ENCODE measurements around the gene SMC4. TPM values are rescaled to one million over a fixed set of nuclear protein-coding genes. Genes with fewer than 3 reads are reported as not detected.
A peak's percentile ranks its signal among the peaks of the same experiment; 100 is the strongest.

SMC4 gene
- total RNA-seq, 1 donor from 2014 or later: 75.4 TPM

DNA sequence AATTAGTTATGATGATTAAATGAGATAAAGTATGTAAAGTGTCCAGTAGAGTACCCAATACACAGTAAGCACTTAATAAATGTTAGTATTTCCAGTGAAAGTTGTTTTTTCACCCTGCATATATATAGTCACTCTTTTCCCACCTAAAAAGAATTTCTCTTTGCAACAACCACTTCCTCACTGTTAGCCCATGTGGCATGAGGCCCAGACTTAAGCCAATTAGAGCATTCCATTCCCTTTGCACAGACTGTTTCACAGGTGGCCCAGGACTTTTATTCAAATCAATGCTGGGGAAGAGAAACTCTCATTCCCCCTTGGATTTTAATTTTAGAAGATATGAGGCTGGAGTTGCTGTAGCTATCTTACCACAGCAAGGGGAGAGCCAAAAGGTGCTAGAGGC lies 4.2 kb upstream of the SMC4 start:
- no peak for ATAC-seq

DNA sequence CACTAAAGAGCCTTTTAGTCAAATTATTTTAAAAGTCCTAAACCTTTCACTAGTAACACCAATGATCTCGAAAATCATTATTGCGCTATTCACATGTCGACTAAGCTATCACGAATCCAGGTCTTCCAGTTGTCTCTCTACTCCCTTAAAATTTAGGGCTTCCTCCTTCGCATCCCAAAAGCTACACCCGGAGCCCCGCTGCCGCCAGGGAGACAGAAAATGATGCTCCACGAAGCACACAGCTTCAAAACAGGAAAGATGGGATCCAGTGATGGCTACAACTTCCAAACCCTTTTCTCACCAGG lies 678 bp upstream of the SMC4 start:
- no peak for ATAC-seq

DNA sequence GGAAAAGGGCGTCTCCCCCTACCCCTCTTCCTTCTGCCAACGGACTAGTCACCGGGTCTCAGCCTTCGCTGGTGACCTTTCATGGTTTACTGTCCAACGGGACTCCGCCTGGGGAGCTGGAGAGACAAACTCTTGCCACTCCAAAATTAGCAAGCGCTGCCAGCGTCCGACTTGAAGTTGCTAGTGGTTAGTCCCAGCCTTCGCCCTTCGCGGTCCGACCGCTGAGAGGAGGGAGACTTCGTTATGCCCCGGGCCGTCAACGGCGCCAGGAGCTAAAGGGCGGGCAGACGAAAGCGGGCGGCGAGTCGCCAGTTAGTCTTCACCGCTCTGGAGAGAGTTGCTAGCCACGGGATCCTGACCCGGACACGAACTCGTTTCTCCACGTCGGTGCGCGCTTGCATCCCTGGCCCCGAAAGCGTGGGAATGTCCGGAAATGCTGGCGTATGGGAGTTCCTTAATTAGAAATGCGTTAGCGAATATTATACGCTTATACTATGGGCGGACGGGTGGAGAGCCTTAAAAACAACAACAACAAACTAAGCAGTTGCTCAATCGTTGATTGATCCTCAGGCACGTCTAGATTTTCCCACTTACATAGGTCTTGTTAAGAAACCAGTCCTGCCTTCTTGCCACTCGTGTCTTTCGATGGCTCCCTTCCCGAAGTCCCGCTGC lies 716 bp downstream of the SMC4 start:
- peak; percentile 35 for ATAC-seq

DNA sequence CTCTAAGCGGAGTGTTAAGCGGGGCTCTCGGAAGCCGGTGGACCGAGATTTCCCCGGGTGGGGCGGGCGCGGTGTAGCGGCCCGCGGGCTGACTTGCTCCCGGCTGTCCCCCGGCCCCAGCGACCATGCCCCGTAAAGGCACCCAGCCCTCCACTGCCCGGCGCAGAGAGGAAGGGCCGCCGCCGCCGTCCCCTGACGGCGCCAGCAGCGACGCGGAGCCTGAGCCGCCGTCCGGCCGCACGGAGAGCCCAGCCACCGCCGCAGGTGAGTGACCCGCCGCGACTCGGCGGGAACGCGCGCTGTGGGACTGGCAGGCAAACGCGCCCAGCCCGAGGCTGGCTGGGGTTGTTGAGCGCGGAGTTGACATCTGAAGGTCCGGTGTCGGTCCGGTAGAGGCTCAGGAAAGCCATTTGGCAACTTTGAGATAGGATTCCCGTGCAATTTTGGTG lies 1.3 kb downstream of the SMC4 start:
- peak; percentile 5 for ATAC-seq

DNA sequence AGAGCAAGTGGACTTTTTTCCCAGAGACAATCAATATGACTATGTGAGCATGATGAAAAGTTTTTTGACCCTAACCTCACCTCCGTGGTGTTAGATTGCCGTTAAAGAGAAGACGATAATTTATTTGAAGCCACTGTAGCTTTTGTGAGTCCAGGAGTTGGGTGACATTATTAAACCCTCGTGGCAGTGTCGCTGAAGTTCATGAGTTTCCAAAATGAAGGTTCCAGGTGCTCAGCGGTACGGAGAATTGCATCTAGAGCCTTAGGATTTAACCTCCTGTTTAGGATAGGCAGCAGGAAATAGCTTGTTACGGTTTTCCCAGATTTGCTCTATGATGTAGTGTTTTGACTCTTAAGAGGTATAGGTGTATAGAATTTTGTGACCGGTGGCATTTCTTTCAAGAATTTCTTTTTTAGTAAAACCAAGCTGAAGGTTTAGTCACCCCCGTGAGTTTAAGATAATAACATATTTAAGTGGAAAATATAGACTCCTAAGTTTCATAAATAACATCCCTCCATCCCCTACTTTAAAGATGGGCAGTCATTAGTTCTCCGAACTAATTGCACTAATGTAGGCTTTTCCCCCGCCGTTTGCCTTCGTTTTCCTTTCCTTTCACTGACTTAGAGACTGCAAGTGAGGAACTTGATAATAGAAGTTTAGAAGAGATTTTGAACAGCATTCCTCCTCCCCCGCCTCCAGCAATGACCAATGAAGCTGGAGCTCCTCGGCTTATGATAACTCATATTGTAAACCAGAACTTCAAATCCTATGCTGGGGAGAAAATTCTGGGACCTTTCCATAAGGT lies 2.0 kb downstream of the SMC4 start:
- no peak for ATAC-seq

DNA sequence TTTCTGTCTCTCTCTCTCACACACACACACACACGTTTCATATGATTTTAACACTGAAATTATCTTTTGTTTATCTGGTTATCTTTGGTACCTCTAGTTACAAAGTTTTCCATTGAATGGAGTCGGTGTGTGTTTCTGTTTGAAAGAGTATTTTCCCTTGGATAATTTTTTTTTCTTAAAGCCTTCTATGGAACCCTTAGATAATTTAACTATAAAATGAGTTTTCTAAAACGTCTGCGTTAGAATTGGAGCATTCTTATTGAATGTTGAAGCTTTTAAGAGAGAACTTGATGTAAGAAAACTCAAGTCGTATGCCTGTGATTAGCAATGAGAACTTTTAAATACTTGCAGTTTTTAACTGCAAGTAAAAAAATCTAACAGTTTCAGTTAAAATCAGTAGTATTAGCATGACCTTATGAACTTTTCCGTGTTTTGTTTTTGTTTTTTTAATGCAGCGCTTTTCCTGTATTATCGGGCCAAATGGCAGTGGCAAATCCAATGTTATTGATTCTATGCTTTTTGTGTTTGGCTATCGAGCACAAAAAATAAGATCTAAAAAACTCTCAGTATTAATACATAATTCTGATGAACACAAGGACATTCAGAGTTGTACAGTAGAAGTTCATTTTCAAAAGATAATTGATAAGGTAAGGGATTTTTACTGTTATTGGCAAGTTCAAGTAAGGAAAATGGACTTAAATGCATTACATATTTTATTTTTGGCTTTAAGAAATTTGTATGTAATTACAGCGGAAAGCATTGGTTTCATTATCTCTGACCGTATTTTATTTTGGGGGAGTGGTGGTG lies 3.0 kb downstream of the SMC4 start:
- ATAC-seq: no peak

DNA sequence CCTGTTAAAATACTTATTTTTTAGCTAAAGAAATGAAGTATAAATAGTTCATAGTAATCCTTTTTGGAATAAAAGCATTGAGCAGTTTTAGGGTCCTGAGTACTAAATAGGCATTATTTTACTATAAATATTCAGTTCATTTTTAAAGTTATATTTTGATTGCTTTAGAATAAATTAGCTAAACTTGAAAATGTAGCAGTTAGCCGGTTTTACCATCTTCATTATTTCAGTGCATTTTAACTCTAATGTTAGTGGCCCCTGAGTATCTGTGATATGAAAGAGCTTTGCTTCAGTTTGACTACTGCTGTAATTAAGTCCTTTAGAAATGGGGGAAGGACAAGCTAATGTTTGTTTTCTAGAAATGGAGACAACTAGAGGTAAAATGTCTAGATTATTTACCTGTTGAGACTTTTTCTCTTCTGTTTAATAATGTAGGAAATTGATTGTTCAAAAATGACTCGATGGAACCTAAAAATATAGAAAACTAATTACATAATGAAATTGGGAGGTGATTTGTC lies 3.6 kb downstream of the SMC4 start:
- ATAC-seq: no peak

DNA sequence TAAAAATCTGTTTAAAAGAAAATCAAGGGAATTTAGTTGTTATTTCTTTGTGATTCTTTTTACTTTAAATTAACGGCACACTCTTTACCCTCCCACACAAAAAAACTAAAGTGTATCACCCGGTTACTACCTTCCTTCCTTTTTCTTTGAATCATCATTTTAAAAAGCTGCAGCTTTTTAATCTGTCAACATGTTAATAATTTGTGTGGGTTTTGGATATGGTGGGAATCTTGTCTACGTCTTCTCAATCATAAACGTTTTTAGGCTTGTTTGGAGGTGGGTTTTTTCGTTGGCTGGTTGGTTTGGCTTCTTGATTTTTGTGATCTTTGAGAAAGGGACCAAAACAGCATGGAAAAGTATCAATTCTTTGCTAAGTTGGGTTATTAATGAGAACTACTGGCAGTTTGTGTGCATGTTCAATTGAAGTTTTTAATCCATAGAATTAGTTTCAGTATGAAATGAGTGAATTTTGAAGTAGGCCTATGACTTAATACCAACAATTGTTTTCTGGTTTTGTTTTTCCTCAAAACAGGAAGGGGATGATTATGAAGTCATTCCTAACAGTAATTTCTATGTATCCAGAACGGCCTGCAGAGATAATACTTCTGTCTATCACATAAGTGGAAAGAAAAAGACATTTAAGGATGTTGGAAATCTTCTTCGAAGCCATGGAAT lies 4.5 kb downstream of the SMC4 start:
- ATAC-seq: no peak

DNA sequence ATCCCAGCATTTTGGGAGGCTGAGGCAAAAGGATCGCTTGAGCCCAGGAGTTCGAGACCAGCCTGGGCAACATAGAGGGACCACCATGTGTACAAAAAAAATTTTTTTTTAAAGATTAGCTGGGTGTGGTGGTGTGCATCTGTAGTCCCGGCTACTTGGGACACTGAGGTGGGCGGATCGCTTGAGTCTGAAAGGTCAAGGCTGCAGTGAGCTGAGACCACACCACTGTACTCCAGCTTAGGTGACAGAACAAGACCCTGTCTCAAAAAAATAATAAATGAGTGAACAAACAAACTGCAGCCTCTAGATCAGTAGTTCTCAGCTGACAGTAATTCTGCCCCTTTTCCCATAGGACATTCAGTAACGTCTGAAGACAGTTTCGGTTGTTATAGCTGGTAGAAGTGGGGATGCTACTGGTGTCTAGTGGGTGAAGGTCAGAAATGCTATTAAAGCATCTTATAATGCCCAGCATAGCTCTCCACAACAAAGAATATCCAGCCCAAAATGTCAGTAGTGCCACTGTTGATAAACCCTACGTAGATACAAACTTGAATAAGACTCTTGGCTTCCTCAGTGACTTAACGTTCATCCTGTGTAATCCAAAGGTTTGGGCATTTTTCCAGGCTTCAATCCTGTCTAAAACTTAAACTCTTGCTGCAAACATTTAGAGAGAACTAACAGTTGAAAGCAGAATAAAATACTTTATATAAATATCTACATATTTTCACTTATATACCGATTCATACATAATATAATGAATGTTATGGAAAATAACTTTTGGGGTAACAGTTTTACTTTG lies 10.6 kb downstream of the SMC4 start:
- no peak for ATAC-seq

DNA sequence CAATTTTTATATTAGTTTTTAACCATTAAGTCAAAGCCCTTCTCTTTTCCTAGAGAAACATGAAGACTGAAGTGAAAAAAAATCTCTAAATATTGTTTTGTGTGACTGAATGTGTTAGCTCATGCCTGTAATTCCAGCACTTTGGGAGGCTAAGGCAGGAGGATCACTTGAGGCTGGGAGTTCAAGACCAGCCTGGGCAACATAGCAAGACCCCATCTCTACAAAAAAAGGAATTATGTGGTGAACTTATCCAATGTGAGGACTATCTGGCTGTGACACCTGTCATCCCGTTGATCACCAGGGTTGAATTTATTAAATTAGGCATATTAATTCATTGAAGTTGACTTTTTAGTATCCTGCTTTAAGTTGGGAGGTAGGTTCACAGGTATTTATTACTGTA lies 13.0 kb downstream of the SMC4 start:
- ATAC-seq: no peak

DNA sequence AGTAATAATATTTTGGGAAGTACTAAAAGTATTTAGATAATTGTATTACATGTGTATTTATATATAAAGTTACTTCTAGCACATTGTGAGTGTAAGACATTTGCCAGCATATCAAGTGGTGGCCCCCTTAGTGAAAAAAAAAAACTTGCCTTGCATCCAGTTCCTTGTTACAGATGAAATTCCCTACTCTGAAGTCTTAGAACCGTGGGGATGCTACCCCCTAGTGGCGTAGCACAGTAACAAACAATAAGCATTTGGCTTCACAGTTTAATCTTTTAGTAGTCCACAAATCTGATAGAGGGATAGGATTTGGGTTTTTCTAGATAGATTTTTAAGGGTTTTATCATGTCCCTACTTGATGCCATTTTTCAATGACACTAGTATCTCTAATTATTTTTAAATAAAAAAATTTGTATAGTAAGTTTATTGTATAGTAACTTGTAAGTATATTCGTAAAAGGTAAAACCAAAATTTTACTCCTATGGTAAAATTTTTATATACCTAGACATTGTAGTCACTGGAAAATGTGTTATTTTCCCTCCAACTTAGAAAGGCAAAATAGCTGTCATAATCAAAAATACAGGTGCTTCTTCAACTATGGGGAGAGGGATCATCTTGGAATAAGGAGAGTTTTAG lies 14.3 kb downstream of the SMC4 start:
- ATAC-seq: peak; percentile 78

DNA sequence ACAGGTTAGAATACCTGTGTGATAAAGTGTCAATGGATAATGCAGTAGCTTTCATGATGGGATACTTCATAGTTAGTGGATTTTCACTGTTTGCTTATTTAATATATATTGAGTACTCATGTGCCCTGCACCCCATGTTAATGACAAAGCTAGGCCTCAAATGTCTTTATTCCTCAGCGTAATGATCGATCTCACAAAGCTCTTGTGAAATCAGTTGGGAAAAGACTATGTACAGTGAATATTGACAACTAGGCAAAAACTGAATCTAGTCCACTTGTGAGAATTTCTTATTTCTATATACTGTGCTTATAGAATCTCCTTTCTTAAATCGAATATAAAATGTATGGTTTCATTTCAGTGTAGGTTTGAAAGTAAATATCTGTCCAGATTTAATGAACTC lies 17.9 kb downstream of the SMC4 start:
- no peak for ATAC-seq

DNA sequence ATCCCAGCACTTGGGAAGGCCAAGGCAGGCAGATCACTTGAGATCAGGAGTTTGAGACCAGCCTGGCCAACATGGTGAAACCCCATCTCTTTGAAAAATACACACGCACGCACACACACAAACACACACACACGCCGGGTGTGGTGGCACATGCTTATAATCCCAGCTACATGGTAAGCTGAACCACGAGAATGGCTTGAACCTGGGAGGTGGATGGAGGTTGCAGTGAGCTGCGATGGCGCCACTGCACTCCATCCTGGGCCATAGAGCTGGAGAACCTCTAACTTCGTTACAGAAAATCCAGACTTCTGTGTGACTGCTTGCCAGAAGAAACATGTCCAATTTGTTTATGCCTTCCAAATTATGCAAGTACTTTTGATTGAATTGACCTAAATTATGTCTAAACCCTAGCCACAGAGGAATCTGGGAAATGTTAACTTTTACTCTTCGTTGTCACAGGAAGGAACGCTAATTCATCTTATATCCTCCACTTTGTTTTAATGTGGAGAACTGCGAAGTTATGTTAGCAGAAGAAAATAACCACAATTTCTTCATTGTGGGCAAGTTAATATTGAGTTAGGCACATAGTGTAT lies 28.5 kb downstream of the SMC4 start:
- no peak for ATAC-seq

DNA sequence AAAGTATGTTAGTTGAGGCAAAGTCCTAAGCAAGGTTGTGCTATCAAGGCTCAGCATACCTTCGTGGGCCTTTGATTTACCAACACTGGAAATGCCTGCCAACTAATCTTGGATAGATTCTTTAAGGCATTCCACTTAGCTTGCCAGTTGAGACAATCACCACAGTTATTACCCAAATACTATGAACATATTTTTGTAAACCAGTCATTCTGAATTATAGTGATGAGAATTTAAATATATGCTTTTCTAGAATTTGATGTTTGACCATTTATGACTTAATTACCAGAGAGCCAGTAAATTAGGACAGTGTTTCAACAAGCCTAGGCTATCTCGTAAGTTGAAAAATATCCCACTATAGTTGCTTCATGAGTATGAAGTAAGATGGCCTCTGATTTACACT lies 34.6 kb downstream of the SMC4 start:
- no peak for ATAC-seq

DNA sequence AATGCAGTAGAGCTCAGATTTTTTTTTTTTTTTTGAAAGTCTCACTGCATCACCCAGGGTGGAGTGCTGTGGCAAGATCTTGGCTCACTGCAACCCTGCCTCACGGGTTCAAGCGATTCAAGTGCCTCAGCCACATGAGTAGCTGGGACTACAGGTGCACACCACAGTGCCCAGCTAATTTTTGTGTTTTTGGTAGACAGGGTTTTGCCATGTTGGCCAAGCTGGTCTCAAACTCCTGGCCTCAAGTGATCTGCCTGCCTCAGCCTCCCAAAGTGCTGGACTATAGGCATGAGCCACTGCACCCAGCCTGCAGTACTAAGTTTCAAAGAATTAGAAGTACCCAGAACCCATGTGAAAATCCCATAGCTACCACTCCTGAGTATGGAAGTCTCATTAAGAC lies 35.6 kb downstream of the SMC4 start:
- ATAC-seq: no peak

DNA sequence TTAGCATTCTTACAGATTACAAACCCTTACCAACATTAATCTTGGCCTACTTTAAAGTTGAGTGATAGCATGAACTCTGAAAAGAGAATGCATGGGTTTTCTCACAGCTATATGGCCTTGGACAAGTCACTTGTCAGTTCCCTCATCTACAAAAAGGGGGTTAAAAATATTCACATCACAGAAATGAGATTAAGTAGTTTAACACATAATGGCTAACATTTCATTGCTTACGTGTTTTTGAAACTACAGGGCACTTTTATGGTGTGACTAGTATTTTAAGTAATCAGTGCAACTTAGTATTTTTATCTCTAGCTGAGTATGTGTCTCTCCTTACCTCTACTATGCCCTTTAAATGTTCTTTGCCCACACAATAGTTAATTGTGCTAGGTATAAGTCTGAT lies 36.3 kb downstream of the SMC4 start:
- ATAC-seq: no peak

DNA sequence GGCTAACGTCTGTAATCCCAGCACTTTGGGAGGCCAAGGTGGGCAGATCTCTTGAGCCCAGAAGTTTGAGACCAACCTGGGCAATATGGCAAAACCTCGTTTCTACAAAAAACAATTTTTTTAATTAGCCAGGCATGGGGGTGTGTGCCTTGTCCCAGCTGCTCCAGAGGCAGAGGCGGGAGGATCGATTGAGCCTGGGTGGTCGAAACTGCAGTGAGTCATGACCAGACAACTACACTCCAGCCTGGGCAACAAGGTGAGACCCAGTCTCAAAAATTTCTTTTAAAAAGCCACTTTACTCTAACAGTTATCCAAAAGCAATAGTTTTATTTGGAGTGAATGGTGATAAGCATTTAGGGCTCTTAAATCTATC lies 37.6 kb downstream of the SMC4 start:
- ATAC-seq: no peak

DNA sequence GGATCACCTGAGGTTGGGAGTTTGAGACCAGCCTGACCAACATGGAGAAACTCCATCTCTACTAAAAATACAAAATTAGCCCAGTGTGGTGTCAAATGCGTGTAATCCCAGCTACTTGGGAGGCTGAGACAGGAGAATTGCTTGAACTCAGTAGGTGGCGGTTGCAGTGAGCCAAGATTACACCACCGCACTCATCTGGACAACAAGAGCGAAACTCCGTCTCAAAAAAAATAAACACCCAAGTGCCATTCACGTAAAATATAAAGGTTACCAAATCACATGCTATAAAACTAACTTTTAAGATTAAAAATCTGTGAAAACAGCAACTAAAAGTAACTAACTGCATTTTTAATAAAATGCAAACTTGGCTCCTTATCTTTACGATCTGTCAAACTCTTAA lies 41.2 kb downstream of the SMC4 start:
- ATAC-seq: no peak

DNA sequence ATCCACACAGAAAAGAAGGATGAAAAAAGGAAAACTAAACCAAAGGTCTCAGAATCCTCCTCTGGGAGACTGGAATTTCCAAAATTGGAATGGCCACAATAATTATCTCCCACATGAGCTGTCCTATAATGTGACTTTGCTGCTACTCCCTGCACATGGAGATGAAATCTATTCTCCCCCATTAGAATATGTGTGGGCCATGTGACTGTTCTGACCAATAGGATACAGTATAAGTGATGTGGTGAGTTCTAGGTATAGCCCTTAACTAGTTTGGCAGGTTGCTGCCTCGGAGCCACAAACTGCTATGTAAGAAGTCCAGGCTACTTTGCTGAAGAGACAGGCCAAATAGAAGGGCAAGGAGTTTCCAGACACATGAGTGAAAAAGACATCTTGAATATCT lies 45.0 kb downstream of the SMC4 start:
- ATAC-seq: peak; percentile 45

DNA sequence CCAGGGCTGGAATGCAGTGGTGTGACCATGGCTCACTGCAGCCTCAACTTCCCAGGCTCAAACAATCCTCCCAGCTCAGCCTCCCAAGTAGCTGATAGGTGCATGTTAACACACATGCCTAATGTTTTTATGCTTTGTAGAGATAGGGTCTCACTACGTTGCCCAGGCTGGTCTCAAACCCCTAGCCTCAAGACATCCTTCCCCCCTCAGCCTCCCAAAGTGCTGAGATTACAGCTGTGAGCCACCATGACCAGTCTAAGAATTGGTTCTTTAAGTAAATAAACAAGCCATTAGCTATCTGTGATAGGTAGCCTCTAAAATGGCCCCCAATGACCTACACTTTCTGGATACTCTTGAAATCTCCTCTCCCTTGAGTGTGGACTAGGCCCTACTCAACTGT lies 46.4 kb downstream of the SMC4 start:
- no peak for ATAC-seq

DNA sequence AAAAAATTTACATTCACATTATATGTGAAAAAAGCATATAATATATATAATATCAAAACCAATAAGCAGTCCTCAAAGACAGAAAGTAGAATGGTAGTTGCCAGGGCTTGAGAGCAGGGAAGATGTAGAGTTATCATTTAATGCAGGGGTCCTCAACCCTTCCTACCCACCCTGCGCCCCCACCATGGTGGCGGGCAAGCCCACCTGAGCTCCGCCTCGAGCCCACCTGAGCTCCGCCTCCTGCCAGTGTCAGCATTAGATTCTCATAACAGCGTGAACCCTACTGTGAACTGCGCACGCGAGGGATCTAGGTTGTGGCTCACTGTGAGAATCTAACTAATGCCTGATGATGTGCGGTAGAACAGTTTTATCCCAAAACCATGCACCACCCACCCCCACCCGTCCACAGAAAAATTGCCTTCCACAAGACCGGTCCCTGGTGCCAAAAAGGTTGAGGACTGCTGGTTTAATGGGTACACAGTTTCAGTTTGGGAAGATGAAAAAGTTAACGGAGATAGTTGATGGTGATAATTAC lies 47.1 kb downstream of the SMC4 start:
- no peak for ATAC-seq
